Progenitor cell of endocrine pancreas (in vitro differentiated cells): ENCODE measurements around the gene CLDN16. TPM values are rescaled to one million over a fixed set of nuclear protein-coding genes. Genes with fewer than 3 reads are reported as not detected.
A peak's percentile ranks its signal among the peaks of the same experiment; 100 is the strongest.

ENCODE experiments used
- DNase-seq: peaks from one replicate; pipeline ENCODE4 v3.0.0; 2021; ENCODE audit warnings: low spot score; ENCODE audit not compliant: unreplicated experiment
- H3K27ac Mint-ChIP-seq: 2 replicates; pipeline ENCODE4 v1.8.0; 2021; ENCODE audit warnings: mild to moderate bottlenecking, moderate library complexity, mixed read lengths
- H3K27me3 Mint-ChIP-seq: 2 replicates; pipeline ENCODE4 v1.8.0; 2021; ENCODE audit warnings: mixed read lengths
- H3K36me3 Mint-ChIP-seq: 2 replicates; pipeline ENCODE4 v1.8.0; 2022; ENCODE audit warnings: mixed read lengths; ENCODE audit not compliant: insufficient read depth
- H3K4me1 Mint-ChIP-seq: 2 replicates; pipeline ENCODE4 v1.8.0; 2021; ENCODE audit warnings: low read depth, mixed read lengths
- H3K4me3 Mint-ChIP-seq: 2 replicates; pipeline ENCODE4 v1.8.0; 2021; ENCODE audit warnings: low read depth, mild to moderate bottlenecking, moderate library complexity, mixed read lengths
- H3K9me3 Mint-ChIP-seq: 2 replicates; pipeline ENCODE4 v1.8.0; 2021; ENCODE audit warnings: low read depth, mixed read lengths
- total RNA-seq: library from RNA; stranded (reverse); gene quantifications from 2 replicates; pipeline ENCODE4 v1.2.1, GENCODE V29; 2021
- TF ChIP-seq, protein P1 (sequence below): fragments of 200-600 bp; sonication (generic); IDR thresholded peaks from one replicate; pipeline ENCODE4 v1.5.0; 2021; ENCODE audit warnings: antibody characterized with exemption, mild to moderate bottlenecking; ENCODE audit not compliant: unreplicated experiment

CLDN16 gene
- total RNA-seq, 1 donor from 2014 or later = 0.31 TPM

- DNase-seq = no peak
- Mint-ChIP-seq H3K36me3 (no peaks in the 10 kb centered on the region), H3K9me3 (no peaks in the 10 kb centered on the region), H3K4me3 (no peak overlapping the region), H3K4me1 (peaks cover 16% of the 10 kb centered on the region), H3K27ac (no peak overlapping the region), H3K27me3 (no peaks in the 10 kb centered on the region)
- TF ChIP-seq, protein P1, sequence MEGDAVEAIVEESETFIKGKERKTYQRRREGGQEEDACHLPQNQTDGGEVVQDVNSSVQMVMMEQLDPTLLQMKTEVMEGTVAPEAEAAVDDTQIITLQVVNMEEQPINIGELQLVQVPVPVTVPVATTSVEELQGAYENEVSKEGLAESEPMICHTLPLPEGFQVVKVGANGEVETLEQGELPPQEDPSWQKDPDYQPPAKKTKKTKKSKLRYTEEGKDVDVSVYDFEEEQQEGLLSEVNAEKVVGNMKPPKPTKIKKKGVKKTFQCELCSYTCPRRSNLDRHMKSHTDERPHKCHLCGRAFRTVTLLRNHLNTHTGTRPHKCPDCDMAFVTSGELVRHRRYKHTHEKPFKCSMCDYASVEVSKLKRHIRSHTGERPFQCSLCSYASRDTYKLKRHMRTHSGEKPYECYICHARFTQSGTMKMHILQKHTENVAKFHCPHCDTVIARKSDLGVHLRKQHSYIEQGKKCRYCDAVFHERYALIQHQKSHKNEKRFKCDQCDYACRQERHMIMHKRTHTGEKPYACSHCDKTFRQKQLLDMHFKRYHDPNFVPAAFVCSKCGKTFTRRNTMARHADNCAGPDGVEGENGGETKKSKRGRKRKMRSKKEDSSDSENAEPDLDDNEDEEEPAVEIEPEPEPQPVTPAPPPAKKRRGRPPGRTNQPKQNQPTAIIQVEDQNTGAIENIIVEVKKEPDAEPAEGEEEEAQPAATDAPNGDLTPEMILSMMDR = peak; percentile 49
Measured at GRCh38 chr3:190443257-190443656, 55.3 kb downstream of the CLDN16 start.

DNA sequence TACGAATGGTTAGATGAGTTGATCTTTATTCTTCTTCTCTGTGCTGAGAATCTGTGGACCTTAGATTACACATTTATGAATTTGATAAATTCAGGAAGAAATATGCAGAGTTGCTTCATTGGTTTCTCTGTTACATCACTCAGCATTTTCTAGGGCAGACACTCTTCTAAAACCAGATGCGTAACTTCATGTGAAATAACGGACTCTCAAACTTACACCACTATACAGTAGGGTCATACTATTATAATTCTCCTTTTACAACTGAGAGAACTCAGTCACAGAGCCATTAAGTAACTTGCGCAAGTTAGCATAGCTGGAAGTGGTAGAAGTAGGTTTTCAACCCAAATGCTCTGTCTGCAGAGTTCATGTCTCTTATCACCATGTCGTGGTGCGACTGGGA lies 56.0 kb downstream of the CLDN16 start:
- H3K9me3 Mint-ChIP-seq = no peaks in the 10 kb centered on the region
- no peaks in the 10 kb centered on the region for H3K36me3 Mint-ChIP-seq
- DNase-seq = no peak
- H3K27ac Mint-ChIP-seq = no peak overlapping the region
- H3K4me1 Mint-ChIP-seq = peaks cover 20% of the 10 kb centered on the region
- no peak overlapping the region for H3K4me3 Mint-ChIP-seq
- TF ChIP-seq, protein P1 = no peak
- H3K27me3 Mint-ChIP-seq = no peaks in the 10 kb centered on the region

DNA sequence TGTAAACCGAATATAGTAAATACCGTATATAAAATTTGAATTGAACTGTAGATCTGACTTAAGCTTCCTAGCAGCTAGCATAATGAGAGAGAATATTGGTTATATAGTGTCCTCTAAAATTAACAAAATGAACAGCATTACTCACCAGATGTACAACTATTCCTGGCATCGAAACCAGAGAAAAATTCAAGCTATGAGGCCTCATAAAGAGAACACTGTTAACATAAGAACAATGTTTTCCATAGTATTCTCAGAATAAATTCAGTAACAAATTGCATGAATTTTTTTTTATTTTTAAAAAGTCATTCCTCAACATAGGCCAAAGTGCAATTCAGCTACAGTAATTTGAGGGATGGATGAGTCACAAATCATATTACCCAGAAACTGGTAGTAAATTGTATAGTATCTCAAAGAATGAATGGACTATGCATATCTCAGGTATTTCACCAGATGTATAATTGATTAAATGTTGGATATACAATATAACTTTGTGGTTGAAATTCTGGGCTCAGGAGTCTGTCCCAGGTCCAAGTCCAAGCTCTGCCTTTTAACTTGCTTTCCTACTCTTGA lies 56.7 kb downstream of the CLDN16 start:
- no peaks in the 10 kb centered on the region for H3K9me3 Mint-ChIP-seq
- TF ChIP-seq, protein P1 = no peak
- peaks cover 20% of the 10 kb centered on the region for H3K4me1 Mint-ChIP-seq
- DNase-seq = no peak
- H3K27me3 Mint-ChIP-seq = no peaks in the 10 kb centered on the region
- H3K27ac Mint-ChIP-seq = no peak overlapping the region
- no peak overlapping the region for H3K4me3 Mint-ChIP-seq
- H3K36me3 Mint-ChIP-seq = no peaks in the 10 kb centered on the region

- Mint-ChIP-seq H3K4me1 (peaks cover 24% of the 10 kb centered on the region), H3K4me3 (no peak overlapping the region), H3K36me3 (no peaks in the 10 kb centered on the region), H3K9me3 (no peaks in the 10 kb centered on the region), H3K27ac (no peak overlapping the region), H3K27me3 (no peaks in the 10 kb centered on the region)
- TF ChIP-seq, protein P1 = no peak
- no peak for DNase-seq
Measured at GRCh38 chr3:190446573-190447279, 58.8 kb downstream of the CLDN16 start.

GRCh38 chr3:190448256-190448655 lies 60.3 kb downstream of the CLDN16 start:
- Mint-ChIP-seq H3K27me3 (no peaks in the 10 kb centered on the region), H3K4me1 (peaks cover 24% of the 10 kb centered on the region), H3K27ac (no peak overlapping the region), H3K36me3 (no peaks in the 10 kb centered on the region), H3K9me3 (no peaks in the 10 kb centered on the region), H3K4me3 (no peak overlapping the region)
- TF ChIP-seq, protein P1 = no peak
- DNase-seq = no peak
